Gastrocnemius medialis (tissue), 4 donors: ENCODE measurements around the gene KIF13A. TPM values are rescaled to one million over a fixed set of nuclear protein-coding genes. Genes with fewer than 3 reads are reported as not detected.

Experiments used
- ATAC-seq, 2 donors: fragments of 150-250 bp; one replicate each; pipeline ENCODE4 v1.9.1; 2016
- DNase-seq, 2 donors: peaks; one replicate each; pipeline ENCODE4 v3.0.0-alpha.2; 2019
- H3K27ac ChIP-seq, 4 donors: fragments of 200-600 bp; sonication (generic); 1 replicate in 1 of 4; 2 replicates in 3 of 4; pipeline ENCODE4 v1.5.1; 2016 to 2018; ENCODE audit warnings: mild to moderate bottlenecking in 2 of 4, moderate library complexity in 1 of 4
- H3K27me3 ChIP-seq, 3 donors: fragments of 200-600 bp; sonication (generic) in 2 of 3; 1 replicate in 1 of 3; 2 replicates in 2 of 3; pipeline versions ENCODE4 v1.5.1 to v1.6.0; 2016 to 2019; ENCODE audit warnings: mild to moderate bottlenecking in 1 of 3, moderate library complexity in 1 of 3
- H3K36me3 ChIP-seq, 2 donors: fragments of 200-600 bp; sonication (generic) in 1 of 2; one replicate each; pipeline ENCODE4 v1.5.1; 2017 to 2018
- H3K4me1 ChIP-seq, 2 donors: fragments of 200-600 bp; sonication (generic) in 1 of 2; one replicate each; pipeline ENCODE4 v1.5.1; 2016 to 2017; ENCODE audit warnings: mild to moderate bottlenecking in 2 of 2
- H3K4me3 ChIP-seq, 4 donors: fragments of 200-600 bp; sonication (generic) in 3 of 4; 1 replicate in 1 of 4; 2 replicates in 3 of 4; pipeline ENCODE4 v1.5.1; 2016 to 2019; ENCODE audit warnings: mild to moderate bottlenecking in 2 of 4
- H3K9me3 ChIP-seq, 3 donors: fragments of 200-600 bp; sonication (generic) in 2 of 3; 1 replicate in 1 of 3; 2 replicates in 2 of 3; pipeline ENCODE4 v1.5.1; 2016 to 2019
- POLR2A ChIP-seq, 2 donors: fragments of 450-650 bp; IDR thresholded peaks; one replicate each; pipeline ENCODE4 v1.6.1; 2017; ENCODE audit warnings: antibody characterized with exemption in 2 of 2, mild to moderate bottlenecking in 2 of 2, moderate library complexity in 2 of 2
- in situ Hi-C, 4 donors: fragments of 200-750 bp; cut with MboI; loops; one replicate each; pipeline versions ENCODE4 v1.15.0 to v1.8.0; 2017; ENCODE audit warnings: low sequenced_read_pairs in 4 of 4
- intact Hi-C: fragments of 100-400 bp; cut with DNase I; formaldehyde crosslinking; loops from one replicate; pipeline ENCODE4 v1.15.1; 2023; ENCODE audit warnings: low total_unique reads
- total RNA-seq, 4 donors: library from RNA; depleted of rRNA; stranded (reverse); fragments of >200 nt; gene quantifications; one replicate each; pipeline versions ENCODE4 v1.1.0 to v1.2.3, GENCODE V29; 2016
- TF ChIP-seq, protein P1 (sequence below), 5 experiments: fragments of 450-650 bp in 3 of 5; fragments of 200-600 bp in 2 of 5; sonication (generic) in 2 of 5; IDR thresholded peaks in 4 of 5; conservative IDR thresholded peaks in 1 of 5; 1 replicate in 4 of 5; 2 replicates in 1 of 5; pipeline ENCODE4 v1.5.1; 2016 to 2019; ENCODE audit warnings: antibody characterized with exemption in 5 of 5, mild to moderate bottlenecking in 3 of 5, moderate library complexity in 3 of 5

KIF13A gene
- total RNA-seq, 4 donors from 2014 or later = 47.4 to 72.9 (median 63.8) TPM

DNA sequence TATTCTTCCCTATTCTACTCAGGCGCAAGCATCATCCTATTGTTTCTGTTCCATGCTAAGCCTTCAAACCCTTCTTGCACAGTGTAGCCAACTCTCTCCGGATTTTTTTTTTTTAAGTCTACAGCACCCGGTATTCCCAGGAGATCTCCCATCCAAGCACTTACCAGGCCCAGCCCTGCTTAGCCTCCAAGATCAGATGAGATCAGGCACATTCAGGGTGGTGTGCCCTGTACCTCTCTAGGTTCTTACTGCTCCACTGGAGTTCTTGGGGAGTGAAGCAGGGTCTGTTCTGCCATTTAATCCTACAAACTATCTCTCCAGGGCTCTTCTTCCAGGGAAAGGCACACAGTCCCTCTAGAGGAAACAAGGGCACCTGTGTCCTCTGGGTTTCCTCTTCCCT, 265.8 kb downstream of the KIF13A start:
- intact Hi-C loops (no loop called here), in situ Hi-C loops (no loop called here)
- Histone ChIP-seq H3K36me3 (no peaks in the 10 kb centered on the region), H3K9me3 (no peaks in the 10 kb centered on the region), H3K4me3 (no peak overlapping the region), H3K4me1 (no peaks in the 10 kb centered on the region), H3K27me3 (no peaks in the 10 kb centered on the region), H3K27ac (no peak overlapping the region)
- no peak for TF ChIP-seq POLR2A (IDR thresholded peaks at IDR 0.05)
- TF ChIP-seq, protein P1, sequence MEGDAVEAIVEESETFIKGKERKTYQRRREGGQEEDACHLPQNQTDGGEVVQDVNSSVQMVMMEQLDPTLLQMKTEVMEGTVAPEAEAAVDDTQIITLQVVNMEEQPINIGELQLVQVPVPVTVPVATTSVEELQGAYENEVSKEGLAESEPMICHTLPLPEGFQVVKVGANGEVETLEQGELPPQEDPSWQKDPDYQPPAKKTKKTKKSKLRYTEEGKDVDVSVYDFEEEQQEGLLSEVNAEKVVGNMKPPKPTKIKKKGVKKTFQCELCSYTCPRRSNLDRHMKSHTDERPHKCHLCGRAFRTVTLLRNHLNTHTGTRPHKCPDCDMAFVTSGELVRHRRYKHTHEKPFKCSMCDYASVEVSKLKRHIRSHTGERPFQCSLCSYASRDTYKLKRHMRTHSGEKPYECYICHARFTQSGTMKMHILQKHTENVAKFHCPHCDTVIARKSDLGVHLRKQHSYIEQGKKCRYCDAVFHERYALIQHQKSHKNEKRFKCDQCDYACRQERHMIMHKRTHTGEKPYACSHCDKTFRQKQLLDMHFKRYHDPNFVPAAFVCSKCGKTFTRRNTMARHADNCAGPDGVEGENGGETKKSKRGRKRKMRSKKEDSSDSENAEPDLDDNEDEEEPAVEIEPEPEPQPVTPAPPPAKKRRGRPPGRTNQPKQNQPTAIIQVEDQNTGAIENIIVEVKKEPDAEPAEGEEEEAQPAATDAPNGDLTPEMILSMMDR (IDR thresholded peaks at IDR 0.05 in 4 of 5, conservative IDR thresholded peaks at IDR 0.05 in 1 of 5) = no peak
- no peak for DNase-seq
- ATAC-seq = no peak

DNA sequence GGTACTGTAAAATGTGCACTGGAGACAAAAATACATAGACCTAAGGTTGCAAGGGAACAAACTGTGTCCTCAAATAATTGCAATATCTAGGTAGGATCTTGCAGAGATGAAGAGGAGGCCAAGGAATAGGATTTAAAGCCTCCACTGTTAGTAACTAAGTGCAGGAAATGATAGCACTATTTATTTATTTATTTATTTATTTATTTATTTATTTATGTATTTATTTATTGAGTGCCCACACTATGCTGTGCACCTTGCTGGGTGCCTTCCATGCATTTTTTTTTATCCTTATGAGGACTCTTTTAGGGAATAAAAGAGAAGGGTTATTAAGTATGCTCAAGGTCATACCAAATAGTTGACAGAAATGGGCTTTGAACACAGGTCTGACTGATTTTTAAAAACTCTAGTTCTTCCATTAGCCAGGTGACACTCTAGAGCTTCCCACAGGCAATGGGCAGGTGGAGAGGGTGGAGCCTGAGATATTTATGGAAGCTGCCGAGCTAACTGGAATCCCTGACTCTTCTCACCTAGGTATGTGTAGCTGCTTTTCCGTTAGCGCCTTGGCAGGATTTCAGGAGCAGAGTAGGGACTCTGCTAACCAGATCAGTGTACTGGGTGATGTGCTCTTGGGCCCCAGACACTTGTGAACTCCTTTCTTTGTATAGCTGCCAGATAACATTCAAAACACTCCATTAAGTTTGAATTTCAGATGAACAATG, 268.0 kb downstream of the KIF13A start:
- TF ChIP-seq, protein P1 (IDR thresholded peaks at IDR 0.05 in 4 of 5, conservative IDR thresholded peaks at IDR 0.05 in 1 of 5) = no peak
- no peak for TF ChIP-seq POLR2A (IDR thresholded peaks at IDR 0.05)
- intact Hi-C loops (no loop called here), in situ Hi-C loops (no loop called here)
- Histone ChIP-seq H3K27ac (no peak overlapping the region), H3K9me3 (no peaks in the 10 kb centered on the region), H3K27me3 (no peaks in the 10 kb centered on the region), H3K36me3 (no peaks in the 10 kb centered on the region), H3K4me1 (no peaks in the 10 kb centered on the region), H3K4me3 (no peak overlapping the region)
- ATAC-seq (no peak), DNase-seq (no peak)

DNA sequence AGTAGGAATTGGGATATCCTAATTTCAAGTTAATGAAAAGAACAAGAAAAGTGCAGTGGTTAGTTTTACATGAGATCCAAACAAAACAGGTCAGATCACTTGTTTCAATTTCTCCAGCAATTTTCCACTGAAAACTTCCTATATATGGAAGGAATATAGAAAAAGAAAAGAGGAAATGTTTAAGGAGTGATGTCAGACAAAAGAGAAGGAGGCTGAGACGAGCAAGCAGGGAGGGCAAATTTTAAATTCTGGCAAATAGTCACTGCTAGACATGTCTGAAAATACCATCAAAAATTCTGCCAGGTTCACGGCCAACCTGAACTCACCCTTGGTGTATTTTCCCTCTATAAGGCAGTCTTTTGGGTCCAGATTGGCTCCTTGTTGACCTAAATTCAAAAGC, 271.2 kb downstream of the KIF13A start:
- in situ Hi-C loops (no loop called here), intact Hi-C loops (no loop called here)
- H3K4me1 ChIP-seq = no peaks in the 10 kb centered on the region
- no peak overlapping the region for H3K4me3 ChIP-seq
- H3K27ac ChIP-seq = no peak overlapping the region
- no peaks in the 10 kb centered on the region for H3K36me3 ChIP-seq
- no peaks in the 10 kb centered on the region for H3K27me3 ChIP-seq
- no peak for DNase-seq
- no peak for ATAC-seq
- TF ChIP-seq, protein P1 (IDR thresholded peaks at IDR 0.05 in 4 of 5, conservative IDR thresholded peaks at IDR 0.05 in 1 of 5) = no peak
- no peak for TF ChIP-seq POLR2A (IDR thresholded peaks at IDR 0.05)
- no peaks in the 10 kb centered on the region for H3K9me3 ChIP-seq

DNA sequence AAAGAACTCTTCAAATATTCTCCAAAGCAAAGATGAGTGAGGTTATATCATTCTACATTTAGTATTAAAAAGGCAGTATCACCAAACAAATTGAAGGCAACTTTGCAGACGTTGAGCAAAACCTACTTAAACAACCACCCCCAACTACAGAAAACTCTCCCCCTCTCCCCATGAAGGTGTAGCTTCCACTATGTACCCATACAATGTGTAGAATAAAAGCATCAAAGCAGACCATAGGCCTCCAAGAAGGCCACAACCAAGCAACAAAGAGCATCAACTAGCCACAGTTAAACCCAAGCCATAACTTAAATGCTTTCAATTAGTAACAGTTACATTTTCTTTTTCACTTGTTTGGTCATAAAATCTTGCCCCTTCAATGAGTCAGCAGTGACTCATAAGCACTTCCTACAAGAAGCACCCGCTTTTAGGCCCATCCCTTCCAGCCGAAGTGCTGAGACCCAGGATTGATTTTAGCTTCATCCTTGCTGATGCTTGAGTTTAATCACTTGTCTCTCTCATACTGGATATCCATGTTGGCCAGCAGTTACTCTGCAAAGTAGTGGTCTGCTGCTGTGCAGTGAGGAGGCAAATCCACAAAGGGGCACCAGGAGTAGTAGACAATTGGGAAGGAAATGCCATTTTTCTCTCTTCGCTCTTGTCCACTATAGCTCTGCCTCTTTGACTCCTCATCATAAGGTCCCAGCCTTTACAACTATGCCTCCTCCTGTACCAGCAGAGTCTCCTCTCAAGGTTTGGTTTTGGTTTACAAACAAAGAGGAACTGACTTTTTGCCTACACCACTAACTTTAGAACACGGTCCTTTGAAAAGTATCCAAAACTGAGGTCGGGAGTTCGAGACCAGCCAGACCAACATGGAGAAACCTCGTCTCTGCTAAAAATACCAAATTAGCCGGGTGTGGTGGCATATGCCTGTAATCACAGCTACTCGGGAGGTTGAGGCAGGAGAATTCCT, 272.3 kb downstream of the KIF13A start:
- no peaks in the 10 kb centered on the region for H3K27me3 ChIP-seq
- in situ Hi-C loops = no loop called here
- TF ChIP-seq, protein P1 (IDR thresholded peaks at IDR 0.05 in 4 of 5, conservative IDR thresholded peaks at IDR 0.05 in 1 of 5) = no peak
- TF ChIP-seq POLR2A (IDR thresholded peaks at IDR 0.05) = no peak
- H3K27ac ChIP-seq = no peak overlapping the region
- intact Hi-C loops = no loop called here
- H3K4me3 ChIP-seq = no peak overlapping the region
- DNase-seq (no peak), ATAC-seq (no peak)
- no peaks in the 10 kb centered on the region for H3K4me1 ChIP-seq
- H3K36me3 ChIP-seq = no peaks in the 10 kb centered on the region
- H3K9me3 ChIP-seq = no peaks in the 10 kb centered on the region
